Liver (tissue), 9 donors: ENCODE data around the gene KMT2E. TPM values are rescaled to one million over a fixed set of nuclear protein-coding genes. Genes with fewer than 3 reads are reported as not detected.

ENCODE experiments used
- DNase-seq: peaks from one replicate; pipeline ENCODE4 v3.0.0-alpha.2; 2017; ENCODE audit warnings: low spot score
- H3K27ac ChIP-seq, 2 donors: one replicate each; pipeline ENCODE4 v1.7.0; 2013; ENCODE audit warnings: inconsistent platforms in 2 of 2, low read length in 2 of 2, control low read depth in 1 of 2, low read depth in 1 of 2, mild to moderate bottlenecking in 1 of 2
- H3K27me3 ChIP-seq, 4 donors: one replicate each; pipeline versions ENCODE4 v1.6.1 to v1.7.0; 2013; ENCODE audit warnings: low read length in 3 of 4, inconsistent platforms in 1 of 4, mild to moderate bottlenecking in 1 of 4, moderate library complexity in 1 of 4; ENCODE audit not compliant: control insufficient read depth in 4 of 4, insufficient read depth in 4 of 4
- H3K36me3 ChIP-seq, 4 donors: one replicate each; pipeline versions ENCODE4 v1.6.1 to v1.7.0; 2013; ENCODE audit warnings: low read length in 3 of 4, mild to moderate bottlenecking in 3 of 4, low read depth in 1 of 4, moderate library complexity in 1 of 4; ENCODE audit not compliant: control insufficient read depth in 4 of 4, insufficient read depth in 3 of 4
- H3K4me1 ChIP-seq, 4 donors: one replicate each; pipeline versions ENCODE4 v1.6.1 to v1.7.0; 2013; ENCODE audit warnings: low read length in 3 of 4, mild to moderate bottlenecking in 3 of 4, moderate library complexity in 1 of 4; ENCODE audit not compliant: control insufficient read depth in 4 of 4, insufficient read depth in 4 of 4
- H3K4me3 ChIP-seq, 3 donors: one replicate each; pipeline versions ENCODE4 v1.6.1 to v1.7.0; 2013; ENCODE audit warnings: low read length in 3 of 3, control low read depth in 1 of 3, low read depth in 1 of 3, mild to moderate bottlenecking in 1 of 3
- H3K9ac ChIP-seq, 2 donors: one replicate each; pipeline ENCODE4 v1.7.0; 2013; ENCODE audit warnings: low read length in 2 of 2, mild to moderate bottlenecking in 2 of 2, moderate library complexity in 2 of 2, control low read depth in 1 of 2, low read depth in 1 of 2
- H3K9me3 ChIP-seq, 4 donors: one replicate each; pipeline versions ENCODE4 v1.6.1 to v1.7.0; 2013; ENCODE audit warnings: low read length in 3 of 4; ENCODE audit not compliant: control insufficient read depth in 4 of 4
- ATF3 ChIP-seq: IDR thresholded peaks from 2 replicates; pipeline ENCODE4 v1.6.1; 2016; ENCODE audit warnings: antibody characterized with exemption
- CTCF ChIP-seq: fragments of 150-350 bp; IDR thresholded peaks from 2 replicates; pipeline ENCODE4 v1.5.1; 2017; ENCODE audit warnings: improper control_type of control experiment, low read depth, low read length; ENCODE audit not compliant: missing input control
- FOXA2 ChIP-seq: IDR thresholded peaks from 2 replicates; pipeline ENCODE4 v1.6.1; 2016; ENCODE audit warnings: antibody characterized with exemption
- GABPA ChIP-seq, 2 donors: IDR thresholded peaks in 1 of 2; conservative IDR thresholded peaks in 1 of 2; 2 replicates each; pipeline ENCODE4 v1.6.1; 2016; ENCODE audit warnings: antibody characterized with exemption in 2 of 2, mild to moderate bottlenecking in 1 of 2, moderate library complexity in 1 of 2
- HNF4A ChIP-seq, 2 donors: conservative IDR thresholded peaks; 2 replicates each; pipeline ENCODE4 v1.6.1; 2016; ENCODE audit warnings: antibody characterized with exemption in 2 of 2, mild to moderate bottlenecking in 2 of 2
- HNF4G ChIP-seq: IDR thresholded peaks from 2 replicates; pipeline ENCODE4 v1.6.1; 2016; ENCODE audit warnings: antibody characterized with exemption
- JUND ChIP-seq, 2 donors: IDR thresholded peaks; 2 replicates each; pipeline ENCODE4 v1.6.1; 2016; ENCODE audit warnings: antibody characterized with exemption in 2 of 2
- MAX ChIP-seq: IDR thresholded peaks from 2 replicates; pipeline ENCODE4 v1.6.1; 2016; ENCODE audit warnings: antibody characterized with exemption
- NR2F2 ChIP-seq: IDR thresholded peaks from 2 replicates; pipeline ENCODE4 v1.6.1; 2016; ENCODE audit warnings: antibody characterized with exemption
- RAD21 ChIP-seq, 2 donors: IDR thresholded peaks; 2 replicates each; pipeline ENCODE4 v1.6.1; 2016; ENCODE audit warnings: antibody characterized with exemption in 2 of 2, mild to moderate bottlenecking in 2 of 2
- REST ChIP-seq: IDR thresholded peaks from 2 replicates; pipeline ENCODE4 v1.6.1; 2016; ENCODE audit warnings: antibody characterized with exemption, mild to moderate bottlenecking
- SP1 ChIP-seq: IDR thresholded peaks from 2 replicates; pipeline ENCODE4 v1.6.1; 2018; ENCODE audit warnings: antibody characterized with exemption, mild to moderate bottlenecking
- ZBTB33 ChIP-seq: IDR thresholded peaks from 2 replicates; pipeline ENCODE4 v1.6.1; 2016; ENCODE audit warnings: antibody characterized with exemption
- WGBS: extraction: QIAGEN DNeasy Blood & Tissue Kit; methylation state at CpG from one replicate; pipeline ENCODE4 v1.1.7; 2013; 5-methylcytosine and 5-hydroxymethylcytosine counted together
- polyA plus RNA-seq, 2 donors: library from polyadenylated mRNA; stranded (reverse) in 1 of 2; unstranded in 1 of 2; fragments of 200-250 nt in 1 of 2; fragments of >200 nt in 1 of 2; fragmentation: Nextera tagmentation in 1 of 2; extraction: Ambion mirVana in 1 of 2; gene quantifications; one replicate each; pipeline versions ENCODE4 v1.2.1 to v1.2.3, GENCODE V29; 2013 to 2015
- total RNA-seq, 2 donors: library from RNA; depleted of rRNA; stranded (reverse); fragments of >200 nt; gene quantifications; one replicate each; pipeline ENCODE4 v1.2.3, GENCODE V29; 2014
- donor health status: healthy.
- donor health status: healthy.
- donor health status: healthy.
- donor health status: healthy.
- donor health status: healthy.

The KMT2E gene
- total and polyA plus RNA-seq, 4 donors, result 7.1 to 55.6 (median 42.4) TPM

- Histone ChIP-seq H3K27ac (no peak overlapping the region), H3K9ac (no peak overlapping the region), H3K27me3 (no peaks in the 10 kb centered on the region), H3K4me3 (no peak overlapping the region), H3K9me3 (no peaks in the 10 kb centered on the region), H3K4me1 (peaks cover 0 to 6% (median under 1%) of the 10 kb centered on the region in 4 donors), H3K36me3 (peaks cover 0 to 2% (median 0%) of the 10 kb centered on the region in 4 donors)
- 99% methylated on average over 2 of the region's 2 CpGs for WGBS
- DNase-seq, result no peak
- TF ChIP-seq RAD21 (IDR thresholded peaks at IDR 0.05), result no peak
- TF ChIP-seq FOXA2, result no peak
- TF ChIP-seq SP1, result no peak
- no peak for TF ChIP-seq JUND (IDR thresholded peaks at IDR 0.05)
- TF ChIP-seq NR2F2, result no peak
- TF ChIP-seq HNF4A (conservative IDR thresholded peaks at IDR 0.05), result no peak
- TF ChIP-seq ATF3, result no peak
- no peak for TF ChIP-seq GABPA (IDR thresholded peaks at IDR 0.05 in 1 of 2, conservative IDR thresholded peaks at IDR 0.05 in 1 of 2)
These were observed 41.1 kb downstream of the KMT2E start for GRCh38 chr7:105055084-105055483.

- no peak overlapping the region for H3K4me3 ChIP-seq
- TF ChIP-seq MAX (no peak), SP1 (no peak), JUND (IDR thresholded peaks at IDR 0.05) (no peak), ZBTB33 (no peak), HNF4G (no peak), GABPA (IDR thresholded peaks at IDR 0.05 in 1 of 2, conservative IDR thresholded peaks at IDR 0.05 in 1 of 2) (no peak), RAD21 (IDR thresholded peaks at IDR 0.05) (no peak), CTCF (no peak), REST (no peak)
- H3K36me3 ChIP-seq, result peaks cover 0 to 2% (median under 1%) of the 10 kb centered on the region in 4 donors
- DNase-seq, result no peak
- H3K27me3 ChIP-seq, result no peaks in the 10 kb centered on the region
- WGBS, result 80% methylated on average over 1 of the region's 1 CpG
- H3K9ac ChIP-seq, result no peak overlapping the region
- H3K4me1 ChIP-seq, result peaks cover 0 to 6% (median under 1%) of the 10 kb centered on the region in 4 donors
- no peaks in the 10 kb centered on the region for H3K9me3 ChIP-seq
- H3K27ac ChIP-seq, result no peak overlapping the region
These were observed 41.6 kb downstream of the KMT2E start for GRCh38 chr7:105055621-105056020.
